Lower leg skin (tissue), 3 donors: Measurements from ENCODE around the gene ACTN4.

Source experiments
- CTCF ChIP-seq, 3 donors: fragments of 450-650 bp; IDR thresholded peaks; one replicate each; pipeline ENCODE4 v1.5.1; 2016; ENCODE audit warnings: antibody characterized with exemption in 3 of 3, mild to moderate bottlenecking in 3 of 3, moderate library complexity in 2 of 3
- POLR2A ChIP-seq, 2 donors: fragments of 450-650 bp; IDR thresholded peaks; one replicate each; pipeline ENCODE4 v1.6.1; 2016 to 2017; ENCODE audit warnings: antibody characterized with exemption in 2 of 2, mild to moderate bottlenecking in 1 of 2, moderate library complexity in 1 of 2

- TF ChIP-seq POLR2A (IDR thresholded peaks at IDR 0.05) = no peak
- TF ChIP-seq CTCF (IDR thresholded peaks at IDR 0.05) = no peak
These were observed 31.5 kb downstream of the ACTN4 start for GRCh38 chr19:38678891-38679494.
